ENCODE measurements around the gene KRT85.

The KRT85 gene

DNA sequence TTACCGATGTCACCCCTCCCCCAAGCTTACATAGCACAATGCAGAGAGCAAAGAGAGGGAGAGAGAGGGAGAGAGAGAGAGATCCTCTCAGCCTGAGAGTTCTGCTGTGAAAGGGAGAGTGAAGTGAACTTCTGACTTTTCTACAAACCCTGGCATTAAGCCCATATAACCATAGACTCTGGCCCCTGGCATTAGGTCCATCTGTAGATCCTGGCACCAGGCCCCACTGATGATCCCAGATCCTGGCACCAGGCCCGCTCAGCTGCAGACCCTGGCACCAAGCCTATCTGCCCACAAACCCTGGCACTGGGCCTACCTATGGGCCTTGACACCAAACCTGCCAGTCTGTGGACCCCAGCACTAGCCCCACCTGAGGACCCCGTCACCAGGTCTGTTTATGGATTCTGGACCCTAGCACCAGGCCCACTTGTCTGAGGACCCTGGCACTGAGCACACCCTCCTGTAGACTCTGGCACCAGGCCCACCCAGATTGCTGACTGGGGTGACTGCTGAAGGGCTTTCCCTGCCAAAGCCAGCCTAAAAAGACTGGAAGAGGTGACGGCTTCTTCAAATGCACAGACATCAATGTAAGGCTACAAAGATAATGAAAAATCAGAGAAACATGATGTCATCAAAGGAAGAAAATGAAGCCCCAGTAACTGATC lies 31.6 kb downstream of the KRT85 start:
- no peak for DNase-seq (ENCODE audit: low read depth)
- TF ChIP-seq, protein P1, sequence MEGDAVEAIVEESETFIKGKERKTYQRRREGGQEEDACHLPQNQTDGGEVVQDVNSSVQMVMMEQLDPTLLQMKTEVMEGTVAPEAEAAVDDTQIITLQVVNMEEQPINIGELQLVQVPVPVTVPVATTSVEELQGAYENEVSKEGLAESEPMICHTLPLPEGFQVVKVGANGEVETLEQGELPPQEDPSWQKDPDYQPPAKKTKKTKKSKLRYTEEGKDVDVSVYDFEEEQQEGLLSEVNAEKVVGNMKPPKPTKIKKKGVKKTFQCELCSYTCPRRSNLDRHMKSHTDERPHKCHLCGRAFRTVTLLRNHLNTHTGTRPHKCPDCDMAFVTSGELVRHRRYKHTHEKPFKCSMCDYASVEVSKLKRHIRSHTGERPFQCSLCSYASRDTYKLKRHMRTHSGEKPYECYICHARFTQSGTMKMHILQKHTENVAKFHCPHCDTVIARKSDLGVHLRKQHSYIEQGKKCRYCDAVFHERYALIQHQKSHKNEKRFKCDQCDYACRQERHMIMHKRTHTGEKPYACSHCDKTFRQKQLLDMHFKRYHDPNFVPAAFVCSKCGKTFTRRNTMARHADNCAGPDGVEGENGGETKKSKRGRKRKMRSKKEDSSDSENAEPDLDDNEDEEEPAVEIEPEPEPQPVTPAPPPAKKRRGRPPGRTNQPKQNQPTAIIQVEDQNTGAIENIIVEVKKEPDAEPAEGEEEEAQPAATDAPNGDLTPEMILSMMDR (conservative IDR thresholded peaks at IDR 0.05; ENCODE audit: low read depth, low read length): no peak
- no peak overlapping the region for H3K4me3 ChIP-seq (ENCODE audit: low read length)

DNA sequence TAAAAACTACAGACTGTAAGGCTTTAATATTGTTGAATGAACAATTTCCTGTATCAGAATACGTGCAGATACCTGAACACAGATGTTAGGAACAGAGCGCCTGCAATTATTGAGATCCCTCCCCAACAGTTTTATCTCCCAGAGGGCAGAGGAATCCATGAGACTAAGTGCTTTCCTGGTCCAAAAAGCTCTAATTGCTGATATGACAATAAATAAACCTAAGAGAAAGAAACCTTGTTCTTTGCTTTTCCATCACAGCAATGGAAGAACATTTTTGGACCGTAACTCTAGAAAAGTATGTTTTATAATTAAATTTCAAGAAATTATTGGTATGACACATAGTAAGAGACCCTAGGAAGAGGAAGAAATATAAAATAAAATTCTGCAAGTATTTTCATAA lies 33.1 kb downstream of the KRT85 start:
- TF ChIP-seq, protein P1 (conservative IDR thresholded peaks at IDR 0.05; ENCODE audit: low read depth, low read length): no peak
- H3K4me3 ChIP-seq (ENCODE audit: low read length): no peak overlapping the region
- no peak for DNase-seq (ENCODE audit: low read depth)

DNA sequence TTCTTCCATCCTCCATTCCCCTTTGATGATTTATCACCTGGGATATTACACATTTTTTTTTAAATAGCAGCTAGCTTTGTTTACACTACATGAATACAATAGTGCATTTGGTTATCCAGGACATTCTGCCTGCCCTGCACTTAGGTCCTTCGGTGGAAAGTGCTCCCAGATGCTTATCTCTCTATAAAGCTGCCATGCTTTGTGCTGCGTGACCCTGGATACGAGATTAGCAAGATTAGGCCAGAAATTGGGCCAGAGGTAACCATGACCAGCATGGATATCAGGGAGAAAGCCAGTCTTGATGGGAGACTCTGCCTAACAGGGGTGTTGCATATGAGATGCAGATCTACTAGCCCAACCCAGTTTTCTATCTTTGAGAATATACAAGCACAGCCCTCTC lies 34.0 kb downstream of the KRT85 start:
- TF ChIP-seq, protein P1 (conservative IDR thresholded peaks at IDR 0.05; ENCODE audit: low read depth, low read length): no peak
- no peak overlapping the region for H3K4me3 ChIP-seq (ENCODE audit: low read length)
- DNase-seq (ENCODE audit: low read depth): no peak

DNA sequence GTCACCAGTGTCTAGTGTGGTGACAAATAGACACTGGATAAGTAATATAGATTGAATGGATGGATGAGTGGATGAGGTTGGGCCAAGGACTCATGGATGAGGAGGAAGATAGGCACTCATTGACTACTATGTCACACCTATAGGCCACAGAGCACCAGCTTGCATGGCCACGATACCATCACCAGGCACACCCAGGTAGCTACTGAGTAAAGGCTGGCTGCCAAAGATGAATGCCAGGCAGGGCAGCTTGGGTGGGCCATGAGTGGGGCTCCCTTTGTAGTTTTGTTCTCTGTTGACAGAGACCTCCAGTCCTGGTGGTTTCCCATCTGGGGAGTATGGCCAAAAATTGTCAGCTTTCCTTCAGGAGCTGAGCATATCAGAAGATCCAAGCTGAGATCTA lies 34.9 kb downstream of the KRT85 start:
- no peak for DNase-seq (ENCODE audit: low read depth)
- H3K4me3 ChIP-seq (ENCODE audit: low read length): no peak overlapping the region
- TF ChIP-seq, protein P1 (conservative IDR thresholded peaks at IDR 0.05; ENCODE audit: low read depth, low read length): no peak

DNA sequence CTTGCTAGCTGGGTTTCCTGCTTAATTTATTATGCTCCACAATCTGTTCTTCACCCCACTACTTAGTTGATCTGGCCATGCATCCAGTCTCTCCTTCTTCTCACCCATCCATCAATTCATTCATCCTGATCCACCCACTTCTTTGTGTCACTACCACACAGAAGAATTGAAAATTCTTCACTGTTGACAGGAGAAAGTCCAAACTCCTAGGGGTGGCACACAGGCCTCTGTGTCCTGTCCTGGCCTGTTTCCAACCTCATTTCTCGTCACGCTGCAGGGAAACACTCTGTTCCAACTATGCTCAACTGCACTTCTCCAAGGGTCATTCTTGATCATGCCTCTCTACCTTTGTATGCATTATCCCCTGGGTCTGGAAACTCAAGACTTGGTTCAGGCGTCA lies 35.4 kb downstream of the KRT85 start:
- TF ChIP-seq, protein P1 (conservative IDR thresholded peaks at IDR 0.05; ENCODE audit: low read depth, low read length): no peak
- no peak for DNase-seq (ENCODE audit: low read depth)

DNA sequence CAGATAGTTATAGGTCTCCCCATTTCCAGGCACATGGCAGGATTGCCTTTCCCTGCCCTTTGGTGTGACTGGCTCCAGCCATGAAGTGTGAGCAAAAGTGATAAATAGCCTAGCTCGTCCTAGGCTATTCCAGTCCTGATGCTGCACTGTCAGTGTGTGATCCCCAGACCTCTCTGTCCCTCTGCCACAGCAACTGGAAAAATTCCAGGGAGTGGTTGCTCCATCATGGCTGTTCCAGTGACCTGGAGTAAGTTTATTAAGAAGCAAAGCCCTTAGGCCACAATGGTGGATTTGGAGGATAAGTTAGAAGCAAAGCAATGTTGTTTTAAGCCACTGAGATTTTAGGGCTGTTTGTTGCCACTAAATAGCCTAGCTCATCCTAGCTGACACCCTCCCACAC lies 36.2 kb downstream of the KRT85 start:
- DNase-seq (ENCODE audit: low read depth): no peak
- TF ChIP-seq, protein P1 (conservative IDR thresholded peaks at IDR 0.05; ENCODE audit: low read depth, low read length): no peak
- no peak overlapping the region for H3K4me3 ChIP-seq (ENCODE audit: low read length)

More for the DNA sequence above, 35.4 kb downstream of the KRT85 start:
- no peak overlapping the region for H3K4me3 ChIP-seq (ENCODE audit: low read length)

DNA sequence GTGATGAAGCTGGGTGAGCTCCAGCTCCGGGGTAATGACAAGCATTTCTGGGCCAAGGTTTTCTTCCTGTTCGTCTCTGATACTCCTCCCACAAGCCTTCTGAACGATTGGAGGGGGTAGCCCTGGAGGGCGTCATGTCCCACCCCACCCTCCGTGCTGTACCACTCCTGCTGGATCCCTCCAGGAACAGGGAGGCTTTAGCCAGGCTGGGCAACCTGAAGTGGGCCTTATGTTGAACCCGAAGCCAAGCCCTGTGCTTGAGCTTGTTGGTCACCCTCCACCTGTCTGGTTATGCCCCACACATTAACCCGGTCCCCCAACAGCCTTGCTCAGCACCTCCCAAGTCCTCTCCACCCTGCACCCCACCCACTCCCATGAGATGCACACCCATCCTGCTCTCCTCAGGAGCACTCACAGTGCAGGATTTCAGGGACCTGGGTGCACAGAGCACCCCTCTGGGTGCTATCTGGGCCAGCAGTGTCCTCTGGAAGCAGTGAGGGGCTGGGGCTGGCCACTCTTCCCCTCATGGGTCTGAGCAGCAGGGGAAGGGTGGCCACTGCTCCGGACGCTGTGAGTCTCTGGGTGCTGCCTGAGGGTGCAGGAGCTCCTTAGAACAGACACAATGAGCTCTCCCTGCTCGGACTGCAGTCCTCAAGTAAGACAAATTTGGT lies 39.3 kb downstream of the KRT85 start:
- H3K4me3 ChIP-seq (ENCODE audit: low read length): no peak overlapping the region
- TF ChIP-seq, protein P1 (conservative IDR thresholded peaks at IDR 0.05; ENCODE audit: low read depth, low read length): no peak
- no peak for DNase-seq (ENCODE audit: low read depth)
